ENCODE data around the gene SCNN1B.
"Not testable (repeated sequence)": the region's sequence is repeated elsewhere in the genome, so short reads cannot be mapped to it uniquely, and the experiment has no call there.

The SCNN1B gene, protein sequence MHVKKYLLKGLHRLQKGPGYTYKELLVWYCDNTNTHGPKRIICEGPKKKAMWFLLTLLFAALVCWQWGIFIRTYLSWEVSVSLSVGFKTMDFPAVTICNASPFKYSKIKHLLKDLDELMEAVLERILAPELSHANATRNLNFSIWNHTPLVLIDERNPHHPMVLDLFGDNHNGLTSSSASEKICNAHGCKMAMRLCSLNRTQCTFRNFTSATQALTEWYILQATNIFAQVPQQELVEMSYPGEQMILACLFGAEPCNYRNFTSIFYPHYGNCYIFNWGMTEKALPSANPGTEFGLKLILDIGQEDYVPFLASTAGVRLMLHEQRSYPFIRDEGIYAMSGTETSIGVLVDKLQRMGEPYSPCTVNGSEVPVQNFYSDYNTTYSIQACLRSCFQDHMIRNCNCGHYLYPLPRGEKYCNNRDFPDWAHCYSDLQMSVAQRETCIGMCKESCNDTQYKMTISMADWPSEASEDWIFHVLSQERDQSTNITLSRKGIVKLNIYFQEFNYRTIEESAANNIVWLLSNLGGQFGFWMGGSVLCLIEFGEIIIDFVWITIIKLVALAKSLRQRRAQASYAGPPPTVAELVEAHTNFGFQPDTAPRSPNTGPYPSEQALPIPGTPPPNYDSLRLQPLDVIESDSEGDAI

DNA sequence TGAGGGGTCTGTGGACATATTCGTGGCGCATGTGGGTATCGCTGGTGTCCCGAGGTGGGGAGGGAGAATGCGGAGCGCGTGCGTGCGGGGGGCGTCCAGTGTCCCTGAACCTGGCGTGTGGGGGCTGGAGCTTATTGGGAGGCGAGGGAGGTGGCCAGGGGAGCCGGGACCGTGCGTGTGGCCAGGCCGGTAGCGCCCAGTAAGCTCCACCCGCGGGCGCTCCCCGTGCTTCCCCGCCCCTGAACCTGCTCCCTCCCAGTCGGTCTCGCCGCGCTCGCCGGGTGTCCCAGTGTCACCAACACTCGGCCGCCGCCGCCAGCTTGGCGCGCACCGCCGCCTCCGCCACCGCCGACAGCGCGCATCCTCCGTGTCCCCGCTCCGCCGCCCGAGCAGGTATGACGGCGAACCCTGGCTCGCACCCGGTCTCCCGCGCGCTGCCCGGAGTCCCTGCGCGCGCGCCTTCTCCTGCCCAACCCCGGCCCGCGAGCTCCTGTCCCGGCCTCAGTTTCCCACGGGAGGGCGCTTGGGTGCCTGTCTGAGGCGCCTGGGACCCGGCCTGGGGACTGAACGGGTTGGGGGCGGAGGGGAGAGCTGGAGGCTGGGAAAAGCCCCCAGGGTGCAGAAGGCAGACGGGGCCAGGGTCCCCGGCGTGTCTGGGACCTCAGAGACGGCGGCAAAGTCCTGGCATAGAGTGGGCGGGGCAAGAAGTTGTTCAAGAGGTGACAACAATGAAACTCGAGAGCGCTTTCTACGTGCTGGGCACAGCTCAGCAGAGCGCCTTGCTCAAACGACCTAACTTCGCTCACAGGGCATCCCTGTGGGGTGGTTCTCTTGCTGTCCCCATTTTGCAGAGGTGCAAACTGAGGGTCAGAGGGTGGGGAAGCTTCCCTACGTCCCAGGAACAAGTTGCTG, at the start of gene SCNN1B:
Gene SCNN1B, plus strand, starts transcription at position 258 of the 912 bp plus-strand sequence. CDS start 46,298 bp downstream, outside the sequence.
- no peak for FAIRE-seq

DNA sequence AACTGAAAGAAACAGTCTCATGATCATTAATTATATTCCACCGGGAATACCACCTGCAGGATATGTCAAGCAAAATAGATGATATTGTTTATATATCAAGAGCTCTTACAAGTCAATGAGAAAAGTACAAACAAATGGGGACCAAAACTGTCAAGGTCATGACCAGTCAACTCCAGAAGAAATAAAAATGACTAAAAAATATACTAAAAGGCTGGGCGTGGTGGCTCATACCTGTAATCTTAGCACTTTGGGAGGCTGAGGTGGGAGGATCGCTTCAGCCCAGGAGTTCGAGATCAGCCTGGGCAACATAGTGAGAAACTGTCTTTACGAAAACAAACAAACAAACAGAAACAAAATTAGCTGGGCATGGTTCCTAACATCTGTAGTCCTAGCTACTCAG, 49.8 kb upstream of the SCNN1B start:
- FAIRE-seq: no peak

DNA sequence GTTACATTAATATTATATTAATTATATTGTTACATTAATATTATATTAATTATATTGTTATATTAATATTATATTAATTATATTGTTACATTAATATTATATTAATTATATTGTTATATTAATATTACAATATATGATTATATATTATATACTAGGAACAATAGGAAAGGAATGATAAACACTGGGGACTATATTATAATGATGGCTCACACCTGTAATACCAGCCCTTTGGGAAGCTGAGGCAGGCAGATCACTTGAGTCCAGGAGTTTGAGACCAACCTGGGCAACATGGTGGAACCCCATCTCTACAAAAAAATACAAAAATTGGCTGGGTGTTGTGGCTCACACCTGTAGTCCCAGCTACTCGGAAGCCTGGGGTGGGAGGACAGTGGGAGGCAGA, 48.5 kb upstream of the SCNN1B start:
- FAIRE-seq: not testable (repeated sequence)

DNA sequence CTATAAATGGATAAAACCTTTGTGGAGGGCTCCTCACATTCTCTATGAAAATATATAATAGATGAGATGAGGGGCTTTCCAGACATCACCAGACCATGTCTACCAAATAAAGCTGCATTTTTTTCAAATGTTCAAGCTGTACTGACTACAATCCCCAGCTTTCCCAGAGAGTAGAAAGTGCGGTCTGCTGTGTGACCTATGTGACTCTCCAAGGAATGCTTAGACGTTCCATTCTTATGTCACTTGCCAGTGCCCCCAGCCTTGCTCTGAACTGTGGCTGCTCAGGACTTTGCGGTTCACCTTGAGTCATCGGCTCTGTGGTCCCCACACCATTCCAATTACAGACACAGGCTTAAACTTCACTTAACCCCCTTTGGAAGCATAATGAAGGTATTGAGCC, 47.8 kb upstream of the SCNN1B start:
- FAIRE-seq: no peak

DNA sequence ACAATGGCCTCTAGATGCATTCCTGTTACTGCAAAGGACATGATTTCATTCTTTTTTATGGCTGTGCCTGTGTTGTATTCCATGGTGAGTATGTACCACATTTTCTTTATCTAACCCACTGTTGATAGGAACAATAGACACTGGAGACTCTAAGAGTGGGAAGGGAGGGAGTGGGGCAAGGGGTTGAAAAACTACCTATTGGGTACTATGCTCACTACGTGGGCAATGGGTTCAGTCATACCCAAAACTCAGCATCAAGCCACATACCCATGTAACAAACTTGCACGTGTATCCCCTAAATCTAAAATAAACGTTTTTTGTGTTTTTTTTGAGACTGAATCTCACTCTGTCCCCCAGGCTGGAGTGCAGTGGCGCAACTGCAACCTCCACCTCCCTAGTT, 47.1 kb upstream of the SCNN1B start:
- no peak for FAIRE-seq

DNA sequence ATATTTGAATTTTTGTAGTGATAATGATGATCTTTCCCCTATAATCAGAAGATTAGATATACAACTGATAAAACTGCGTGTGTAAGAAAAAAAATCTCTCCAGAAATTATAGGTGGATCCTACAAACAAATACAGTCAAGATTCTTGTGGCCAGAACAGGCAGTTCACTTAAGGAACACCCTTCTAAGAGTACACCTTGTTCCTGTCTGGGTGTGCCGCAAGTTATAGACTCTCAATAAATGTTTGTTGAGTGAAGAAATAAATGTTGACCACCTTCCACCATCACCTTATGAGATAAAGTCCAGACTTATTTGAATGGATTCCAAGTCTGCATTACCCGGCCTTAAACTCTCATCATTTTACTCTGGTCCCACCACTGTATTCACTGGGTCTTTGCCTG, 45.7 kb upstream of the SCNN1B start:
- no peak for FAIRE-seq

DNA sequence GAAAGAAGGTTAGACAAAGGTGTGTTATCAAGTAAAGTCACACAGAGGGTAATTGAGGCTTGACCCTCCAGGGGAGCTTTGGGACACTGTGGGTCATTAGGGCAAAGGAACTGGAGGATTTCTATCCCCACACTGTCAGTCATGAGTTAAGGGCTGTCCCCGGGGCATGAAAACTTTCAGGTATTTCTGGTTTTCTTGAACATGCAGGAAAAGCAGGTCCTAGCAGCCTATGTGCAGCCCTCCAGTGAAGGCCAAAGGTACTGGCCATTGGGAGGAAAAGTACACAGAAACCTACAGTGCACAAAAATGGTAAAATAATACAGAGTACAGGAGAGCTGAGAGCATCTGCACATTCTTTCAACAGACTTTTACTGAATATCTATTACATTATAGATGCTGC, 44.4 kb upstream of the SCNN1B start:
- FAIRE-seq: no peak

DNA sequence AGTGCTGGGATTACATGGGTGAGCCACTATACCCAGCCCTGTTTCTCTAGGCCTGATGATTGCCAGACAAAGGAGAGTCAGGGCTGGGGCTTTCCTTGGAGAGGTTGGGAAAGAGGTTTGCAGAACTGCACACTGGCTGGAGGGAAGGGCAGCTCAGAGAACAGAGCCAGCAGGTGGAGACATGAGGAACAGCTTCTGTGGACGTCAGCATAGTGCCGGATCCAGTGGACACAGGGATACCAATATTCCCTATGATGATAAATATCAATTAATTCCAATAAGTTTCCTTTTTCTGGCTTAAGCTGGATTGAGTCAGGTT, 43.2 kb upstream of the SCNN1B start:
- no peak for FAIRE-seq

DNA sequence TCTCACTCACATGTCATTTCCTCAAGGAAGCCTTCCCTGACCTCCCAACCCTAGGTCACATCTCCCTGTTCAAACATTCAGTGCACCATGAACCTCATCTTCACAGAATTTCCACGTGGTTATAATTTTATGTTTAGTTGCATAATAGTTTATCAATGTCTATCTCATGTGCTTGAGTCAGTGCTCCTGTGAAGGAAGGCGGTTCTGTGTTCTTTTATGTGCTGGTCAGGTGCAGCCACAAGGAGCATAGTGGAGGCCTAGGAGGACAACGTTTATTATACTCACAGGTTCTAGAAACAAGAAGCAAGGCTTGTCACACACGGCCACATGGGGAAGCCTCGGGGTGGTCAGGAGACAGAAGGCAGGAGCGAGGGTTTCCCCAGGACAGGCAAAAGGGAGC, 34.5 kb upstream of the SCNN1B start:
- no peak for FAIRE-seq

DNA sequence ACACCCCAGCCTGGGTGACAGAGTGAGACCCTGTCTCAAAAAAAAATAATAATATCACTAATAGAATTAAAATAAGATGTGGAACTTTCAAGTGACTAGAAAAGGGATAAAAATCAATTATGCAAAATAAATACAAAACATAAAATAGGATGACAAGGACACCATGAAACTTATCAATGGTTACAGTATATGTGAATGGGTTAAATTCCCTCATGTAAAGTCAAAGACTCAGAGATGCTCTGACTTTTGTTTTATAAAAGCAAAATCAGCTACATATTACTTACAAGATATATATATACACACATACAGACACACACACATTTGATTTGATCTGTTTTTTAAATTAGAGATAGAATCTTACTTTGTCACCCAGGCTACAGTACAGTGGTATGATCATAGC, 33.5 kb upstream of the SCNN1B start:
- no peak for FAIRE-seq

DNA sequence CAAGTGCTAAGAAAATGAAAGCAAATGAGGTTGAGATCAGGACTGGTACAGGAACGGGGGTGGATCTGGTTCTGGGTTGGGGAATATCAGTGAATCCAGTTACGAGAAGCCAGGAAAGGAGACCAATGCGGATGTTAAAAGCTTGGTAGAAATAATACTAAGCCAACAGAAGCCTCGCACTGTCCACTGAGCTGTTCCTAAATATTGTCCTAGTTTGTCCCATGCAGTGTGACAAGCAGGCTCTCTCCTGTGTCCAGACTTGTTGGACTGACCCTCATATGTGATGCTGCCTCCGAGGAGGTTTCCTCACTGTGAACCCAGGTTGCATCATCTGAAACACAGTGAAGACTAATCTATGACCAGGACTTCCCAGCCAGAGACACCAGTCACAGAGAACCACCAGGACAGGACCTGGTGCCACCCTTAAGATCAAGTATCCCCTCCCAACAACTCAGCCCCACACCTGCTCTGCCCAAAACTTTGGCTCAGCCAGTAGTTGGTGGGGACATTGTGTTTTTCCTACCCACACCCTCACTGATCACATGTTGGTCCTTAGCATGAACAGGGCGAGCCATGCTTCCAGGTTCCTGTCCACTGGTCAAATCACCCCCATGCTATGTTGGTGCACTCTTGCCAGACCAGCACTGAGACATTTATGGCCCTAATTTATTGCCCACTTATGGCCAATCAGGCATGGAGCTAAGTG, 32.7 kb upstream of the SCNN1B start:
- no peak for FAIRE-seq

DNA sequence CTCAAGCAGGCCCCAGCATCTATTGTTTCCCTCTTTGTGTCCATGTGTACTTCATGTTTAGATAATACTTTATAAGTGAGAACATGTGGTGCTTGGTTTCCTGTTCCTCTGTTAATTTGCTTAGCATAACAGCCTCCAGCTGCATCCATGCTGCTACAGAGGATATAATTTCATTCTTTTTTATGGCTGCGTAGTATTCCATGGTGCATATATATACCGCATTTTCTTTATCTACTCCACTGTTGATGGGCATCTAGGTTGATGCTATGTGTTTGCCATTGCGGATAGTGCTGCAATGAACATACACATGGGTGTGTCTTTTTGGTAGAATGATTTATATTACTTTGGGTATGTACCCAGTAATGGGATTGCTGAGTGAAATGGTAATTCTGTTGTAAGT, 31.4 kb upstream of the SCNN1B start:
- no peak for FAIRE-seq

DNA sequence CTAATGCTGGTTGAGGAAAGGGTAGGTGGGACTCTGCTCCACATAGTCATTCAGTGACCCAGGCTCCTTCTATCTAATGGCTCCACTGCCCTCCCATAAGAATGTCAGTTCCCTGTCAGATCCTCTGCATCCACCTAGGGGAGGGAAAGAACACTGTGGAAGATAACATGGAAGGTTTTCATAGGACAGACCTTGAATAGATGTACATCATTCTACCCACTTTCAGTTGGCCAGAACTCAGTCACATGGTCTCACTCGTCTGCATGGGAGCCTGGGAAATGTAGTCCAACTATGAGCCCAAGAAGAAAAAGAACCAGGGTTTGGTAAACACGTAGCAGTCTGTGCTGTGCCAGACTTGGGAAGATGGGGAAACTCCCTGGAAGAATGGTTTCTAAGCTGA, 27.1 kb upstream of the SCNN1B start:
- no peak for FAIRE-seq

DNA sequence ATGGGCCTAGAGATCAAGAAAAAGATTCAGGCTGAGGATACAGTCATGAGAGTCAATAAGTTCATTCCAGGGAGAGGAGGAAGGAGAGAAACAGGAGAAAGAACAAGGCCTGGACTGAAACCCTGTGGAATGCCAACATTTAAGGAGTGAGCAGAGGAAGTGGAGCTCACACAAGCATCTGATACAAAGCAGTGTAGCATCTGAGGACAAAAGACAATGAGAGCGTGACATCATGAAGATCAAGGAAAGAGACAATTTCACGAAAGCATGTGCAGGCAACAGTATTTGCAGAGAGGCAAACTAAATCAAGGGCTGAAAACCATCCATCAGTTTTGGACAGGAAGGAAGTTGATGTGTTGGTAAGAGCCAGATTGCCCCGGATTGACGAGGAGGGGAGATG, 25.3 kb upstream of the SCNN1B start:
- no peak for FAIRE-seq

DNA sequence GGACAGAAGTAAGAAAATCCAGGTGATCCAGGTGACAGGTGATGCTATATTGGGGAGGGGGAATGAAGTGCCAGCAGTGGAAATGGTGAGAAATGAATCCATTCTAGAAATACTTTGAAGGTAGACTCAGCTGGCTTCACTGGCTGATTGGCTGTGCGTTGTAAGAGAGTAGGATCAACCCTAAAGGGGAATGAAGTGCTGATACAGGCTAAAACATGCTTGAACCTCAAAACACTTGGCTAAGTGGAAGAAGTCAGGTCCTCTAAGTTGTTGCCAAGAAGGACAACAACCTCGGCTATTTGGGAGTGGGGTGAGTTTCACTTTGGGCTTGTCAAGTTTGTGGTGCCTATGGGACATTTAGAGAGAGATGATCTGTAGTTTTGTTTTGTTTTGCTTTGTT, 24.1 kb upstream of the SCNN1B start:
- FAIRE-seq: no peak

DNA sequence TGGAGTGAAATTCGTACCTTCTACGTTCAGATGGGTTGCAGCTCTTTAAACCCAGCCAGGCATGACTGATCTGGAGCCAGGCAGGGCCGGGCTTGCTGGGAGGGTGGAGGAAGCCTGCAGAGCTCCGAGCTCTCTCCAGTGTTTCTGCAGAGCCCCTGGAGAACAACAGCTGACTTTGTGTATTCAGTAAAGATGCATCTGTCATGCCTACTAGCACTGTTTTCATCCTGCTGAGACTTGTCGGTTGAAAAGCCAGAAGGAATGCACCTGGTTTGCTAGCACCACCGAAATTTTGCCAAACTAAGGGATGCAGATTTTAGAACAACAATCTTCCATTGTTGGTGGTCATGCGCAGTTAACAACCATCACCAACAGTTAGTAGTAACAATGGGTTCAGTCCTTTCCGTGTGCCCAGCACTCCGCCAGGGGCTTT, 22.4 kb upstream of the SCNN1B start:
- FAIRE-seq: no peak

DNA sequence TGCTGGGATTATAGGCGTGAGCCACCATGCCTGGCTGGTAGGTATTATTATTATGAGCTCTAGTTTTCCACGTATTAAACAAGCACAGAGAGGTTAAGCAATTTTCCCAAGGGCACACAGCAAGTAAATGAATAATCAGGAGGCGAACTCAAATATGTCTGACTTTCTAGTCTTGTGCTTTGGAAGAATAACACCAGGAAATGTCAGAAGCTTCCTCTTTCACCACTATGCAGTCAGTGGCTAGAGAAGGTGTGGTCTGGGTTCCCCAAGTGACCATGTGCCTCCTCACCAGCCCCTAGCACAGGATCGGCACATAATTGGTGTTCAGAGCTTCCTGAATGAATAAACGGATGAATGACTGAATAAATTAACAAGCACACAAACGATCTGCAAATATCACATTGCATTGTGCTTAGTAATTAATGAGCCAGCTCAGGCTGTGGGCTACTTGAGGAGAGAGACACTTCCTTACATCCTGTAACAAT, 21.6 kb upstream of the SCNN1B start:
- FAIRE-seq: no peak

DNA sequence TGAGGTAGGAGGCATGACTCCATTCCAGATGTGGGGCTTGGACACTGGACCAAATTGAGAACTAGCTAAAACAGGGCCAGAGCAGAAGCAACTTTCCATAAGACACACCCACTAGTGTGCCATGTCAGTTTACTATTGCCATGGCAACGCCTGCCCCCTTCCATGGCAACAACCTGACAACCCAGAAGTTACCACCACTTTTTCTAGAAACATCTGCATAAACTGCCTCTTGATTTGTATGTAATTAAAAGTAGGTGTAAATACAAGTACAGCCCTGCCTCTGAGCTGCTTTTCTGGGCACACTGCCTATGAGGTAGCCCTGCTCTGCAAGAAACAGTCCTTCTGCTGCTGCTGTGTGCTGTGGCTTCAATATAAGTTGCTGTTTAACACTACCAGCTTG, 19.5 kb upstream of the SCNN1B start:
- FAIRE-seq: no peak

DNA sequence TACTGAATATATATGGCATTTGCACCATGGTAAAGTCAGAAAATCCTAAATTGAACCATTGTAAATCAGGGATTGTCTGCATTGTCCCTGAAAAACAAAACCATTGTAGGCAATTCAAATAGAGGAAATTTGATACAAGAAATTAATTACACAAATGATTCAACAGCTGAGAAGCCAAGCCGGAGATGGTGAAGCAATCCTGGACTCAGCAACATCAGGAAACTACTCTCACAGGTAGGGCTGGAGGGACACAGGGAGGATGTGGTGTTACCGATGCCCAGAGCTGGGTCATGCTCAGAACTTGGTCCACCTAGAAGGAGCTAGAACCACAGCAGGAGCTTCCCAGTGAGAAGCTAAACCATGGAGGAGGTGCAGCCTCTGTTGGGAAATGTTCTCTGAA, 18.5 kb upstream of the SCNN1B start:
- FAIRE-seq: no peak

DNA sequence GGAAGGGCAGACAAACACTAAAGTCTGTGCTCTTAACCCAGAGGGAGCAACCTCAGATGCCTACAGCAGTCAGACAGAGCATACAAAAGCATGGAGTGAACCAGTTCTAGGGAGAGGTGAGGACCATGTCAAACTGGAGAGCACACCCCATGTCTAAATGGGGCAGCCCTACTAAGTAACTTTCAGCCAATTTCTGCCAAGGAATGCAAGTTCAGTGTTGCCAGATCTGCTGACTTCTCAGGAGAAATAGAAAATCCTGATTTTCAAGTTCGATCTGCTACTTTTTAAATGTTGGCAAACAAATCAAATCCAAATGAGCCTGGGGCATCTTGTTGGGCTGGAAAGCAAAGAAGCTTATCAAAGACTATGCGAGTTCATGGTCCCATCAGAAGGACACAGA, 17.5 kb upstream of the SCNN1B start:
- FAIRE-seq: no peak

DNA sequence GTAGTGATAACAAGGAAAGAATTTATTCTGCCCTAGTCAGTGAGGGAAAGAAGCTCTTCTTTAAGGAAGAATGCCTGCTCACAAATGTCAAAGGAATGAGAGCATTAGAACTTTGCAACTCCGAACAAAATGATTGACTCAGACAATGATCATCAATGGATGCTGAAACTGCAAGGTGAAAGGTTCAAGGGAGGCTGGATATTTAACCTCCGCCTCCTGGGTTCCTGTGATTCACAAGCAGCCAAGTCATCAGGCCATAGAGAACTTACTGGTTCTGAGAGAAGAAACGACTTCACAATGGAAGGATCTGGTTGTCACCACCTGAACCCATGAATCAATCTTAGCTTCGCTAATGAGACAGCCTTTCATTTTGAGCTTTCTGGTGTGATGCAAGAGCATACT, 16.0 kb upstream of the SCNN1B start:
- no peak for FAIRE-seq

DNA sequence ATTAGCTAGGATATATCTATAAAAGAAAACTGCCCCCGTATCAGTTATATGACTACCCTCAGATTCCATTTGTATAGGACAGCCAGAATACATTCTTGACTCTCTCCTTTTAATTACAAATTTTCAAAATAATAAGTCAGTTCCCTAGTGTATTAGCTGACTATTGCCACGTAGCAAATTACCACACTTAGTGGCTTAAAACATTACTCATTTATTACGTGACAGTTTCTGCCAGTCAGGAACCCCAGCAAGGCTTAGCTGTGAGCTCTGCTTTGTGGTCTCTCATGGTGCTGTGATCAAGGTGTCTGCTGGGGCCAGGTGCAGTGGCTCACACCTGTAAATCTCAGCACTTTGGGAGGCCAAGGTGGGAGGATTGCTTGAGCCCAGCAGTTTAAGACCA, 13.9 kb upstream of the SCNN1B start:
- FAIRE-seq: no peak

All from A204.1 (cell line).